GM12872 (cell line): ENCODE data around the gene TENM3.

ENCODE experiments used
- CTCF ChIP-seq: IDR thresholded peaks from 3 replicates; pipeline ENCODE4 v1.5.1; 2011; ENCODE audit warnings: low read depth, mild to moderate bottlenecking, low read length, moderate library complexity; ENCODE audit not compliant: insufficient read depth

TENM3 gene

DNA sequence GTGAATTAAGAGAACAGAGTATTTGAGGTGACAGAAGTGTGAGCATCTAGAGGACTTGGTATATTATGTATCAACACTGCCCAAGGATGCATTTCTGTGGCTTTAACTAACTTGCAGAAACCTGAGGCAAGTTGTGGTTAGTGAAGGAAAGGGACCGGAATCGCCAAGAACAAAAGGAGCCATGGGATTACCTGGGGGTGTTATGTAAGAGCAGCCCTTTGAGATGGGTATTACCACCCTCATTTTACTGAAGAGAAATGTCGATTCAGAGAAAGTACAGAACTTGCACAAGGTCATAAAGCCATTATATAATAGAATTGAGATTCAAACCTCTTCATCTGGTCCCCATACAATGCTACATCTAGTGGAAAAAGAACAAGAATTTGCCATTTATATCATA lies 14.3 kb downstream of the TENM3 start:
- TF ChIP-seq CTCF, result no peak

DNA sequence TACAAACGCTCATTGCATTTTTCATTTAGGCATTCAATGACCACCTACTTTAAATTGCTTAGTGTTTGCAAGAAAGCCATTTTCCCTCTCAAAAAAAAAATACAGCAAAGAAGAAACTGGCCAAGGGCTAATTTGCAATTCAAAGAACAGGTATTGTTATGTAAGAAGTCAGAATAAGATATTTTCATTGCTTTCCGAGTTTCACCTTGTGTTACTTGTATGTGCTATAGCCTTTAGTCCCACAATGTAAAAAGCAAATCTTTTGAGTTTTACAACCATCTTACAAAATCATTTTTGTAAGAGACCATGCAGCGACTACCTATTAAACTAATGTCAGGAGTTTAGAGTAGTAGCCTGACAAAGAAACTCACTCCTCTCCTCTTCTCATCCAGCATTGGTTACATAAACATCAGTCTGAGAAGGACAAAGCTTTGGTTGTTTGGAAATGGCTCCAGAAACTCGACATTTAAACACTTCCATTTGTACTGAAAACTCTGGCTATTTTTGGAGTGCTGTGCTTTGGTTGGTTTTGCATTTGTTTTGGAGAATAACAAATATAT lies 15.3 kb downstream of the TENM3 start:
- no peak for TF ChIP-seq CTCF

GRCh38 chr4:182261651-182262223 lies 18.5 kb downstream of the TENM3 start:
- TF ChIP-seq CTCF, result no peak

- TF ChIP-seq CTCF, result no peak
These were observed 20.4 kb downstream of the TENM3 start for GRCh38 chr4:182263562-182263961.

DNA sequence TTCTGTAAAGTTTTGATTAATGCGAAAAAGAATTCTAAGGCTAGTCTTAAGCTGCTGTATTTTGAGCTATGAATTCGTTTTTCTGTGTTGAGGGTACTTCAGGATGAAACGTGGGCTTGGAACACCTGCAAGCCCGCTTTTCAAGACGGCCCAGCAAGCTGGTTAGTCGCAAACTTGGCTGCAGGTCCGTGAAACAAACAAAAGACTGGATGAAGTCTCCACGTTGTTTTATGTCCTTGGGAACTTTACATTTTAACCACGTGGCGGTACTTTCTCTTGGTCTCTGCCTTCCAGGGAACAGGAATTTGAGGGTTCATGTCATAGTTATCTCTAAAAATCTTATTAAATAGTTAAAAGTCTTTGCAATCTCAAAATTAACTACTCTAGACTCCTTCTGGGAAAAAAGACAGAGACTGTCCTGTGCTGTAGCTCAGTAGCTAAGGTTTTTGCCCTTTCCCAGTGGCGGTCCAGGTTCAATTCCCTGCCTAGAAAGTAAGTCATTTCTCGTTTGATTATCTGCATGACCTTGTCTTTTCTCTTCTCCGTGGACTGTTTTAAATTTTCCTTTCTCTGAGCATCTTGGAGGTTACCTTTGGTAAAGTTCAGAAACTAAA lies 21.0 kb downstream of the TENM3 start:
- TF ChIP-seq CTCF, result no peak

GRCh38 chr4:182265881-182266280 lies 22.7 kb downstream of the TENM3 start:
- no peak for TF ChIP-seq CTCF

- no peak for TF ChIP-seq CTCF
These were observed 23.8 kb downstream of the TENM3 start for GRCh38 chr4:182267048-182267447.
